HG03354 (cell line): ENCODE results near the gene RABGAP1.

Experiments used
- ATAC-seq: cut with Tn5 transposase; IDR thresholded peaks from one replicate; pipeline ENCODE4 v1.9.1; 2021; ENCODE audit warnings: mild to moderate bottlenecking; ENCODE audit not compliant: unreplicated experiment, poor library complexity, severe bottlenecking

Gene RABGAP1

GRCh38 chr9:123072407-123072995 is 131.7 kb downstream of the RABGAP1 start:
- ATAC-seq = no peak

GRCh38 chr9:123073441-123073840 is 132.6 kb downstream of the RABGAP1 start:
- no peak for ATAC-seq

DNA sequence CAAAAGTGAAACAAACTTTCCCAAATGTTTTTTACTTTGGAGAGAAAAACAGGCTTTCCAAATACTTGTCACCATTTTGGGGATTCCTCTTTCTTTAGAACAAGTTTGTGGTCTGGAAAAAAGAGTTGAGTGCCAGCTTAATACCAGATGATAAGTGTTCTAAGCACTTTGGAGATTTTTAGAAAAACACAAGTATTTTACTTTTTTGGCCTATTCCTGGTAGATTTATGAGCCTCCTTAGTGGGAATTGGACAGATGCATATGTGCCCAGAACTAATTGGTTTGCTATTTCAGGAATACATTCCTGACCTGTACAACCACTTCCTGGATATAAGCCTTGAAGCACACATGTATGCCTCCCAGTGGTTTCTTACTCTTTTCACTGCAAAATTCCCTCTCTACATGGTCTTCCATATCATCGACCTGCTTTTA is 133.2 kb downstream of the RABGAP1 start:
- no peak for ATAC-seq

DNA sequence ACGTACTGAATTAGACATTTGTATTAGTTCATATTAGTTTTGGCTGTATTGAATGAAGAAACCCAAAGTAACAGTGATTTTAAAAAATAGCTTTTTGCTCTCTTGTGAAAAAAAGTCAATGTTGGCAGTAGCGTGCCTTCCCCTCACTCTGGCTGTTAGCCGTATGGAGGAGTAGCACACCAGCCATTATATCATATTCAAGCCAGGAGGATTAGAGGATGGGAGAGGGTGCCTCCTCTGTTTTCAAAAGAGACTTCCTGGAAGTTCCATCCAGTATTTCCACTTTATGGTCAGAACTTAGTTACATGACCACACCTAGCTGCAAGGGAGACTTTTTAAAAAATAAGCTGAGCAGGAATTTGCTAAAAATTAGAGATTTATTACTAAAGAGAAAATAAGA is 133.8 kb downstream of the RABGAP1 start:
- ATAC-seq = no peak

GRCh38 chr9:123080444-123080843 is 139.6 kb downstream of the RABGAP1 start:
- no peak for ATAC-seq

DNA sequence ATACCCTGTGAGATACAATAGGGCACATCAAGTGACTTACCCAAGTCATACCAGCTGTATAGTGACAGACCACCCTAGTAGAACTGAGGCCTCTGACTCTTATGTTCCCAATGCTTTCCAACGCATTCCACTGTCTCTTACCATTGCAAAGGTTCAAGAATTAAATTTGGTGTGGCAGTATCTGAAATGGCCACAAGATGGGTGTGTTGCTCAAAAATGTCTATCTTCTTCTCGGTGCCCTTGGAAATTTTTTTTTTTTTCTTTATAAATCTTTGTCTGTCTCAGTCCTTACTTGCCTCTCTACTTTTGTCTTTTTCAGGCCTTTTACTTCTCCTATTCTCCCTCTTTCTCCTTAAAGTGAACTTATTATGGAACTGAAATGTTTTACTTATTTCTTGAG is 141.0 kb downstream of the RABGAP1 start:
- no peak for ATAC-seq

DNA sequence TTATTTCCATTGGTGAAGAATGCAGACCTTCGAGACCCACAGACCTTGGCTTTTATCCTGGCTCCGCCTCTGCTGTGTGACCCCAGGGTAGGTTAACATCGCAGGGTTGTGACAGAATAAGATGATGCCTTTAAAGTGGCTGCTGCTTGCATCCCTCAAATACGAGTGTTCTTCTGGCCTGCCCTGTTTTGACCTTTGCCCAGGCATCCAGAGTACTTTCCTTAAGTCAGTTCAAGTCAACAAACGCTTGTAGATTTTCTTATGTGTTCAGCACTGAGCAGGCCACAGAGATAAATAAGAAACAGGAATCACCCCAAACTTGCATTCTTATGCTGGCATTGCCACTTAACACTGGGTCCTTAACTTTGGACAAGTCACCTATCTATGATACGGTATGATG is 142.9 kb downstream of the RABGAP1 start:
- no peak for ATAC-seq

DNA sequence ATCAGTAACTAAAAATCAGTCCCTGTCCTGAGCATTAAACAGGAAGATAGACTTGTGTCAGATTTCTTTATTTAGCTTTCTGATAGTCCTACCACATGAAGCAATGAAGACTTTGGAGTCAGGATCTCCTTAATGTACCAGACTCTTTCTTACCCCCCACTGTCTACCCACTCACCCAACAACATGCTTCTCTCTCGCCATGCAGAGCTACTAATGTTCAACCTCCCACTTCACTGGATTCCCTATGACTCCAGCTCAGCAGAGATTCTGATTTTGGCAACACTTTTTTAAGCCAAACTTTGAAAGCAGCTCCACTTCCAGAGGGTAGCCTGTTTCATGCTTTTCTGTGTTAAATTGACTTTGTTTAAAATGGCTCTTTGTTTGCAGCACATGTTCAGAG is 143.4 kb downstream of the RABGAP1 start:
- ATAC-seq = no peak

DNA sequence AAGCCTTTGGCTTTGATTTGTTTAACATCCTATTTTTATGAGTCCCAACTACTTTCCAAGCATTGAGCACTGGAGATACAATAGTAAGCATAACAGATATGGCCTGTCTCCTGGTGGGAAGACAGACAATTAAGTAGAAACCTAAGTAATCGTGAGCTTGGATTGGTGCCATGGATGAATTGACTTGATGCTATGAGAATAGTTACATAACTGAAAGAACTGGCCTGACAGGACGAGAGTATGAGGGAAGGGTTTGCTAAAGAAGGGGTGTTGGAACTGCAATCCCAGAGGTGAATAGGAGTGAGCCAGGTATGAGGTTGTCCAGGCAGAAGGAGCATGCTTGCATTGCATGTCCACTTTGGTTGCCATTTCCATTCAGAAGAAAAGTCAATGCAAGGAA is 145.1 kb downstream of the RABGAP1 start:
- ATAC-seq = no peak

GRCh38 chr9:123087359-123087888 is 146.6 kb downstream of the RABGAP1 start:
- no peak for ATAC-seq

GRCh38 chr9:123089040-123089439 is 148.2 kb downstream of the RABGAP1 start:
- ATAC-seq = no peak

DNA sequence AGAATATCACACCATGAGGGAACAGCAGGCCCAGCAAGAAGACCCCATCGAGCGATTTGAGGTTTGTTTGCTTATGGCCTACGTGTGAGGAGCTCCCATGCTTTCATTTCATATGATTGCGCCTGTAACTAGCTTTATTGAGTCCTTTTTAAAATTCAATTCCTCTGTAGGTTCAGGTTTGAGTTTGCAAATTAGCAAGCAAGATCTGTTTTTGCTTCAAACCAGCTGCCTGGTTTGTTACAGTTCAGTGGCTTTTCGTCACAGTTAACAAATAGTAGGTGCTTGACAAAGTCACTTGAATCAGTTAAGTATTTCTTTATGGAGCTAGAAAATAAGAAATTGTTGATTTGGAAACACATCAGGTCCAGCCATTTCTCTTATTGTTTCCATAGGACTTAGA is 149.0 kb downstream of the RABGAP1 start:
- no peak for ATAC-seq

- ATAC-seq = no peak
Observed at GRCh38 chr9:123090198-123090896, 149.5 kb downstream of the RABGAP1 start.

DNA sequence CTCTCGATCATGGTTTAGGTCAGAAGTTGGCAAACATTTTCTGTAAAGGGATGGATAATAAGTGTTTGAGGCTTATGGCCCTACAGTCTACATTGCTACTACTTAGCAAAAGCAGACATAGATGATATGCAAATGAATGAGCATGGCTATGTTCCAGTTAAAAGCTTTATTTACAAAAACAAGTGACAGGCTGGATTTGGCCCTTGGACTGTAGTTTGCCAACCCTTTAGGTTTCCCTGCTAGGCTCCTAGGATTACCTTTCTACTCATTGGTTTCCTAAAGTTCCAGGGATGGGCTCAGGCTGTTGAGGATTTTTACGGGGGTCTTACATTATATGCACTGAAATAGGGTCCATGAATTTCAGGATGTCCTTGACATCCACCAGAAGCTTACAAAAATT is 150.1 kb downstream of the RABGAP1 start:
- ATAC-seq = no peak

GRCh38 chr9:123091459-123091858 is 150.6 kb downstream of the RABGAP1 start:
- ATAC-seq = no peak

GRCh38 chr9:123093141-123093540 is 152.3 kb downstream of the RABGAP1 start:
- ATAC-seq = no peak

DNA sequence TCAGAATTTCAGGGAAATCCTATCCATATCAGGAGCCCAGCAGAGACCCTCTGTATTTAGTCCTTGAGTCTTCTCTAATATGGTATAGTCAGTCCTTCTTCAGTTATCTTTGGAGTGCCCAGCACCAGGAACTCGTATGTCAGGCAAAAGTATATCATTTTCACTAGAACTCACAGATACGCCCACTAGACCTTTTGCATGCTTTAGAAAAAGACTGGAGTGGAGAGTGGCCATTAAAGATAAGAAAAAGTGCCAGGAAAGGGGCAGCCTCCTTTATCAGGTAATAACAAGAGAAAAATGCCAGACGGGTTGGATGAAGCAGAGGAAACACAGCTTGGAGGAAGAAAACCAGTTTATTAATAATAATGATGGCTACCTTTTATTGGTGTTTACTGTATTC is 156.2 kb downstream of the RABGAP1 start:
- no peak for ATAC-seq

- no peak for ATAC-seq
Observed at GRCh38 chr9:123097430-123098095, 156.7 kb downstream of the RABGAP1 start.

DNA sequence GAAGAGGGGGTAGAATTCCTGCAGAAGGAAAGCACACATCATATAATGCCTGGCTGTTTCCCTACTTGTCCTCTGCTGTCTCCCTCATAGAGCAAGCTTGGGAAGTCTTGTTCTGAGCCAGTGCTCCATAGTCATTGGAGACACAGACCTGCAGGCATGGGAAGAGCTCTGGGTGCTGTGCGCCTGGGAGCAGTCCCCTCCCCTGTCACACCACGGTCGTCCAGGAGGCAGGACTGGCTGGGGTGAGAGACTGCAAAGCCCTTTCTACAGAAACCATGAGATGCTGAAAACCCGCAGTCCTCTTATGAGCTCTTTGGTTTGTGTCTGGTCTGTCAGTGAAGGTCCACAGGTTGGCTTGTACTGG is 157.3 kb downstream of the RABGAP1 start:
- ATAC-seq = no peak

DNA sequence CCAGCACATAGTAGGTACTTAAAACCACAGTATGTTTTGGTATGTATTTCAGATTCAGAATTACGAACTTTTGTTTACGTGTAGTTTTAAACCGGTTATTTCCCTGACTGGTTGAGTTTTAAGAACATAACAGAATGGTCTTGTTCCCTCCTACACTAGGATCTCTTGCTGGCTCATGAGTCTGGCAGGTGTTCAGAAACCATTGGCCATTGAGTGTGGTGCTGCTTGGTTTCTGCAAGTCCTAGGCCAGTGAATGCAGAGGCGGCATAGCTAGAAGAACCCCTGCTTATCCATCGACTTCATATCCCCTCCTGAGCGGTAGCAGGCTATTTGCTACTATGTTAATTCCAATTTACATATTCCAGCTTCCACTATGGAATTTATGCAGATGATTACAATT is 158.2 kb downstream of the RABGAP1 start:
- ATAC-seq = no peak

DNA sequence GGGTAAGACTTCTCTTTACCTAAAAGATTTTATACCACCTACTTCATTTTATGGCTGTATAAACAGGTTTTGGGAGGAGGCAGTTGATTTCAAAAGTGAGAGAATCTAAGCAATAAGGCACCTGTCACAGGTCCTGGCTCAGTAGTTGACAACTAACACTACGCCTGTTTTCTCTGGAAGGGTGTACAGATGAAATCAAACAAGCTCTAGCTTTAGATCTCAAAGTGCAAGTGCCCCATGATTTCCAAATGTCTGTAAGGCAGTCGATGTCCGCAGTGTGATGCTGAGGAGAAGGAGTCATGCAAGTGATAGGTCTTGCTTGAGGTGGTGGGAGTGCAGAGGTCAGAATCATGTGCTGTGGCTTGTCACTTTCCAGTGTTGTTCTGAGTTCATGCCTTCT is 158.7 kb downstream of the RABGAP1 start:
- no peak for ATAC-seq
